H1 (cell line): ENCODE results near the gene SLC2A13. TPM values are rescaled to one million over a fixed set of nuclear protein-coding genes. Genes with fewer than 3 reads are reported as not detected.

Source experiments
- CEBPB ChIP-seq: IDR thresholded peaks from 2 replicates; pipeline ENCODE4 v1.6.1; 2012; ENCODE audit warnings: low read depth, low read length
- CTBP2 ChIP-seq: IDR thresholded peaks from 2 replicates; pipeline ENCODE4 v1.7.0; 2011; ENCODE audit warnings: borderline replicate concordance, mild to moderate bottlenecking, moderate library complexity, mixed read lengths, low read length; ENCODE audit not compliant: insufficient read depth, insufficient read length
- EGR1 ChIP-seq: IDR thresholded peaks from 2 replicates; pipeline ENCODE4 v1.6.1; 2011; ENCODE audit warnings: low read depth, low read length, borderline replicate concordance
- EP300 ChIP-seq, 2 experiments: IDR thresholded peaks; 1 replicate in 1 of 2; 2 replicates in 1 of 2; pipeline ENCODE4 v1.6.1; 2011 to 2012; ENCODE audit warnings: low read depth in 2 of 2, low read length in 2 of 2, mild to moderate bottlenecking in 2 of 2, borderline replicate concordance in 1 of 2, inconsistent platforms in 1 of 2, moderate library complexity in 1 of 2
- FOSL1 ChIP-seq: IDR thresholded peaks from 2 replicates; pipeline ENCODE4 v1.6.1; 2011; ENCODE audit warnings: mild to moderate bottlenecking, low read depth, low read length, moderate library complexity; ENCODE audit not compliant: insufficient read depth
- JUND ChIP-seq: IDR thresholded peaks from 2 replicates; pipeline ENCODE4 v1.6.1; 2011; ENCODE audit warnings: mild to moderate bottlenecking, improper control_type of control experiment, low read length
- MAFK ChIP-seq: IDR thresholded peaks from 2 replicates; pipeline ENCODE4 v1.6.1; 2012; ENCODE audit warnings: low read depth, mild to moderate bottlenecking, improper control_type of control experiment, low read length
- SAP30 ChIP-seq: fragments of 300-600 bp; sonication (generic); IDR thresholded peaks from 2 replicates; pipeline ENCODE4 v1.7.1; 2012; ENCODE audit warnings: low read length, moderate library complexity, mild to moderate bottlenecking, inconsistent platforms; ENCODE audit not compliant: insufficient read depth, insufficient replicate concordance
- TEAD4 ChIP-seq: IDR thresholded peaks from 2 replicates; pipeline ENCODE4 v1.6.1; 2012; ENCODE audit warnings: low read depth, low read length, inconsistent platforms, mixed read lengths
- polyA plus RNA-seq, 7 experiments: library from polyadenylated mRNA; depleted of rRNA in 3 of 7; stranded (reverse) in 5 of 7; unstranded in 2 of 7; fragments of >200 nt in 5 of 7; fragments of 200-250 nt in 2 of 7; gene quantifications; 1 replicate in 5 of 7; 2 replicates in 1 of 7; 4 replicates in 1 of 7; pipeline versions ENCODE4 v1.2.1 to v1.2.3, GENCODE V29; 2011 to 2013; ENCODE audit warnings: missing spikeins in 2 of 7, mixed read lengths in 2 of 7
- total RNA-seq: library from RNA; stranded (reverse); fragmentation: NEBNext Ultra II Directional; extraction: Animal tissue kit (Norgen Biotek cat#: 25700); gene quantifications from 2 replicates; pipeline ENCODE4 v1.2.1, GENCODE V29; 2021
- TF ChIP-seq, protein P1 (sequence below): fragments of 300-600 bp; sonication (generic); IDR thresholded peaks from 2 replicates; pipeline ENCODE4 v1.7.1; 2012; ENCODE audit warnings: low read length, moderate library complexity, mild to moderate bottlenecking, inconsistent platforms; ENCODE audit not compliant: insufficient replicate concordance
- TF ChIP-seq, protein P2 (sequence below): IDR thresholded peaks from 2 replicates; pipeline ENCODE4 v1.6.1; 2011; ENCODE audit warnings: low read depth, mild to moderate bottlenecking, low read length; ENCODE audit not compliant: insufficient read depth

Gene SLC2A13
- total and polyA plus RNA-seq, 2 of the 8 experiments (the other 6 are each of a cell fraction or from before 2014, with no cell fraction given): 2.8 to 9.6 TPM

DNA sequence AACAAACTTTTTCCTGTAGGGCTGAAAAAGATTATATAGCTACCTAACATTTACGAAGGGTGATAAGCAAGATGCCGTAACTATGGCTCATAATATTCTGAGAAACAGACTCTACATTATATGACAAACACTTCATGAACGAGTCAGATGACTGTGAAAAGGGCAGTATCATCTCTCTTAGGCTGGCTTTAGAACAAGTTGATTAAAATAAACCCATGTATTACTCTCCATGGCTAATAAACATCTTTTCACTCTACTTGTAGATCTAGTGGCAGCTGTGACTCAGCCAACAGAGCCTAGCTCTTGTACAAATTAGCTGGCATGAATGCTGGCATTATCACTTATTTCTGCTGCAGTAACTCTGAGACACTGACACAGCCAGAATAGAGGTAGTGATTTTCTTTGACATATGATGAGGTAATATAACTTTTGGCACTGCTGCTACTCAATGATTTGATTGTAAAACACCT is 47.1 kb downstream of the SLC2A13 start (continued):
- TF ChIP-seq FOSL1 (no peak), EGR1 (no peak), CTBP2 (no peak), TEAD4 (no peak), SAP30 (no peak), MAFK (no peak), EP300 (IDR thresholded peaks at IDR 0.05; ENCODE audit: borderline replicate concordance in 1 of 2, low read depth in 2 of 2, low read length in 2 of 2) (no peak), JUND (no peak), CEBPB (no peak)
- TF ChIP-seq, protein P1, sequence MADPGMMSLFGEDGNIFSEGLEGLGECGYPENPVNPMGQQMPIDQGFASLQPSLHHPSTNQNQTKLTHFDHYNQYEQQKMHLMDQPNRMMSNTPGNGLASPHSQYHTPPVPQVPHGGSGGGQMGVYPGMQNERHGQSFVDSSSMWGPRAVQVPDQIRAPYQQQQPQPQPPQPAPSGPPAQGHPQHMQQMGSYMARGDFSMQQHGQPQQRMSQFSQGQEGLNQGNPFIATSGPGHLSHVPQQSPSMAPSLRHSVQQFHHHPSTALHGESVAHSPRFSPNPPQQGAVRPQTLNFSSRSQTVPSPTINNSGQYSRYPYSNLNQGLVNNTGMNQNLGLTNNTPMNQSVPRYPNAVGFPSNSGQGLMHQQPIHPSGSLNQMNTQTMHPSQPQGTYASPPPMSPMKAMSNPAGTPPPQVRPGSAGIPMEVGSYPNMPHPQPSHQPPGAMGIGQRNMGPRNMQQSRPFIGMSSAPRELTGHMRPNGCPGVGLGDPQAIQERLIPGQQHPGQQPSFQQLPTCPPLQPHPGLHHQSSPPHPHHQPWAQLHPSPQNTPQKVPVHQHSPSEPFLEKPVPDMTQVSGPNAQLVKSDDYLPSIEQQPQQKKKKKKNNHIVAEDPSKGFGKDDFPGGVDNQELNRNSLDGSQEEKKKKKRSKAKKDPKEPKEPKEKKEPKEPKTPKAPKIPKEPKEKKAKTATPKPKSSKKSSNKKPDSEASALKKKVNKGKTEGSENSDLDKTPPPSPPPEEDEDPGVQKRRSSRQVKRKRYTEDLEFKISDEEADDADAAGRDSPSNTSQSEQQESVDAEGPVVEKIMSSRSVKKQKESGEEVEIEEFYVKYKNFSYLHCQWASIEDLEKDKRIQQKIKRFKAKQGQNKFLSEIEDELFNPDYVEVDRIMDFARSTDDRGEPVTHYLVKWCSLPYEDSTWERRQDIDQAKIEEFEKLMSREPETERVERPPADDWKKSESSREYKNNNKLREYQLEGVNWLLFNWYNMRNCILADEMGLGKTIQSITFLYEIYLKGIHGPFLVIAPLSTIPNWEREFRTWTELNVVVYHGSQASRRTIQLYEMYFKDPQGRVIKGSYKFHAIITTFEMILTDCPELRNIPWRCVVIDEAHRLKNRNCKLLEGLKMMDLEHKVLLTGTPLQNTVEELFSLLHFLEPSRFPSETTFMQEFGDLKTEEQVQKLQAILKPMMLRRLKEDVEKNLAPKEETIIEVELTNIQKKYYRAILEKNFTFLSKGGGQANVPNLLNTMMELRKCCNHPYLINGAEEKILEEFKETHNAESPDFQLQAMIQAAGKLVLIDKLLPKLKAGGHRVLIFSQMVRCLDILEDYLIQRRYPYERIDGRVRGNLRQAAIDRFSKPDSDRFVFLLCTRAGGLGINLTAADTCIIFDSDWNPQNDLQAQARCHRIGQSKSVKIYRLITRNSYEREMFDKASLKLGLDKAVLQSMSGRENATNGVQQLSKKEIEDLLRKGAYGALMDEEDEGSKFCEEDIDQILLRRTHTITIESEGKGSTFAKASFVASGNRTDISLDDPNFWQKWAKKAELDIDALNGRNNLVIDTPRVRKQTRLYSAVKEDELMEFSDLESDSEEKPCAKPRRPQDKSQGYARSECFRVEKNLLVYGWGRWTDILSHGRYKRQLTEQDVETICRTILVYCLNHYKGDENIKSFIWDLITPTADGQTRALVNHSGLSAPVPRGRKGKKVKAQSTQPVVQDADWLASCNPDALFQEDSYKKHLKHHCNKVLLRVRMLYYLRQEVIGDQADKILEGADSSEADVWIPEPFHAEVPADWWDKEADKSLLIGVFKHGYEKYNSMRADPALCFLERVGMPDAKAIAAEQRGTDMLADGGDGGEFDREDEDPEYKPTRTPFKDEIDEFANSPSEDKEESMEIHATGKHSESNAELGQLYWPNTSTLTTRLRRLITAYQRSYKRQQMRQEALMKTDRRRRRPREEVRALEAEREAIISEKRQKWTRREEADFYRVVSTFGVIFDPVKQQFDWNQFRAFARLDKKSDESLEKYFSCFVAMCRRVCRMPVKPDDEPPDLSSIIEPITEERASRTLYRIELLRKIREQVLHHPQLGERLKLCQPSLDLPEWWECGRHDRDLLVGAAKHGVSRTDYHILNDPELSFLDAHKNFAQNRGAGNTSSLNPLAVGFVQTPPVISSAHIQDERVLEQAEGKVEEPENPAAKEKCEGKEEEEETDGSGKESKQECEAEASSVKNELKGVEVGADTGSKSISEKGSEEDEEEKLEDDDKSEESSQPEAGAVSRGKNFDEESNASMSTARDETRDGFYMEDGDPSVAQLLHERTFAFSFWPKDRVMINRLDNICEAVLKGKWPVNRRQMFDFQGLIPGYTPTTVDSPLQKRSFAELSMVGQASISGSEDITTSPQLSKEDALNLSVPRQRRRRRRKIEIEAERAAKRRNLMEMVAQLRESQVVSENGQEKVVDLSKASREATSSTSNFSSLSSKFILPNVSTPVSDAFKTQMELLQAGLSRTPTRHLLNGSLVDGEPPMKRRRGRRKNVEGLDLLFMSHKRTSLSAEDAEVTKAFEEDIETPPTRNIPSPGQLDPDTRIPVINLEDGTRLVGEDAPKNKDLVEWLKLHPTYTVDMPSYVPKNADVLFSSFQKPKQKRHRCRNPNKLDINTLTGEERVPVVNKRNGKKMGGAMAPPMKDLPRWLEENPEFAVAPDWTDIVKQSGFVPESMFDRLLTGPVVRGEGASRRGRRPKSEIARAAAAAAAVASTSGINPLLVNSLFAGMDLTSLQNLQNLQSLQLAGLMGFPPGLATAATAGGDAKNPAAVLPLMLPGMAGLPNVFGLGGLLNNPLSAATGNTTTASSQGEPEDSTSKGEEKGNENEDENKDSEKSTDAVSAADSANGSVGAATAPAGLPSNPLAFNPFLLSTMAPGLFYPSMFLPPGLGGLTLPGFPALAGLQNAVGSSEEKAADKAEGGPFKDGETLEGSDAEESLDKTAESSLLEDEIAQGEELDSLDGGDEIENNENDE: no peak
- TF ChIP-seq, protein P2, sequence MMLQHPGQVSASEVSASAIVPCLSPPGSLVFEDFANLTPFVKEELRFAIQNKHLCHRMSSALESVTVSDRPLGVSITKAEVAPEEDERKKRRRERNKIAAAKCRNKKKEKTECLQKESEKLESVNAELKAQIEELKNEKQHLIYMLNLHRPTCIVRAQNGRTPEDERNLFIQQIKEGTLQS: no peak
